HepG2 (cell line): ENCODE data around the gene TTC31. TPM values are rescaled to one million over a fixed set of nuclear protein-coding genes. Genes with fewer than 3 reads are reported as not detected.

Experiments used
- BRF2 ChIP-seq: sonication (generic); formaldehyde crosslinking; IDR thresholded peaks from 2 replicates; pipeline ENCODE4 v1.8.1; 2022; ENCODE audit warnings: mild to moderate bottlenecking, missing genetic modification reagents
- E2F1 ChIP-seq: sonication (generic); formaldehyde crosslinking; IDR thresholded peaks from 2 replicates; pipeline ENCODE4 v1.5.0; 2020; ENCODE audit warnings: missing genetic modification reagents
- FOSL2 ChIP-seq: sonication (generic); formaldehyde crosslinking; IDR thresholded peaks from 2 replicates; pipeline ENCODE4 v1.4.0; 2020; ENCODE audit warnings: missing genetic modification reagents
- GPN1 ChIP-seq: sonication (generic); formaldehyde crosslinking; IDR thresholded peaks from 2 replicates; pipeline ENCODE4 v1.5.1; 2020; ENCODE audit warnings: missing genetic modification reagents, borderline replicate concordance
- HES4 ChIP-seq: sonication (generic); formaldehyde crosslinking; IDR thresholded peaks from 2 replicates; pipeline ENCODE4 v1.9.0; 2021; ENCODE audit warnings: mild to moderate bottlenecking, missing genetic modification reagents, borderline replicate concordance
- IRF2 ChIP-seq: IDR thresholded peaks from 2 replicates; pipeline ENCODE4 v1.6.1; 2018; ENCODE audit warnings: missing genetic modification reagents, missing compliant biosample characterization
- MTF2 ChIP-seq: sonication (generic); formaldehyde crosslinking; IDR thresholded peaks from 2 replicates; pipeline ENCODE4 v1.5.0; 2020; ENCODE audit warnings: missing genetic modification reagents, borderline replicate concordance
- MXD1 ChIP-seq: sonication (generic); formaldehyde crosslinking; IDR thresholded peaks from 2 replicates; pipeline ENCODE4 v1.4.0; 2020; ENCODE audit warnings: mild to moderate bottlenecking, missing genetic modification reagents
- PLSCR1 ChIP-seq: sonication (generic); formaldehyde crosslinking; IDR thresholded peaks from 2 replicates; pipeline ENCODE4 v1.5.0; 2020; ENCODE audit warnings: missing genetic modification reagents, mild to moderate bottlenecking, borderline replicate concordance
- RBM22 ChIP-seq: fragments of 200-400 bp; formaldehyde crosslinking; optimal IDR thresholded peaks from 2 replicates; pipeline ENCODE3; 2017; ENCODE audit warnings: mild to moderate bottlenecking, low read length, moderate library complexity
- SCMH1 ChIP-seq: sonication (generic); formaldehyde crosslinking; IDR thresholded peaks from 2 replicates; pipeline ENCODE4 v1.9.0; 2021; ENCODE audit warnings: missing genetic modification reagents, mild to moderate bottlenecking, borderline replicate concordance
- TRAFD1 ChIP-seq: sonication (generic); formaldehyde crosslinking; IDR thresholded peaks from 2 replicates; pipeline ENCODE4 v1.5.1; 2020; ENCODE audit warnings: missing genetic modification reagents, mild to moderate bottlenecking, borderline replicate concordance
- ZFP37 ChIP-seq: sonication (generic); formaldehyde crosslinking; IDR thresholded peaks from 2 replicates; pipeline ENCODE4 v1.4.0; 2020; ENCODE audit warnings: missing genetic modification reagents, borderline replicate concordance
- ZFP91 ChIP-seq: sonication (generic); formaldehyde crosslinking; IDR thresholded peaks from 2 replicates; pipeline ENCODE4 v1.9.0; 2022; ENCODE audit warnings: missing genetic modification reagents, mild to moderate bottlenecking, borderline replicate concordance
- ZNF292 ChIP-seq: sonication (generic); formaldehyde crosslinking; IDR thresholded peaks from 2 replicates; pipeline ENCODE4 v1.8.1; 2022; ENCODE audit warnings: mild to moderate bottlenecking, low read depth, missing genetic modification reagents, borderline replicate concordance
- ZNF605 ChIP-seq: sonication (generic); formaldehyde crosslinking; IDR thresholded peaks from 2 replicates; pipeline ENCODE4 v1.8.0; 2022; ENCODE audit warnings: mild to moderate bottlenecking, missing genetic modification reagents
- ZNF615 ChIP-seq: sonication (generic); formaldehyde crosslinking; IDR thresholded peaks from 2 replicates; pipeline ENCODE4 v1.5.0; 2020; ENCODE audit warnings: mild to moderate bottlenecking, missing genetic modification reagents, borderline replicate concordance
- ZNF770 ChIP-seq: sonication (generic); formaldehyde crosslinking; IDR thresholded peaks from 2 replicates; pipeline ENCODE4 v1.5.0; 2020; ENCODE audit warnings: mild to moderate bottlenecking, missing genetic modification reagents
- polyA plus RNA-seq, 8 experiments: library from polyadenylated mRNA; depleted of rRNA in 3 of 8; stranded (reverse) in 7 of 8; unstranded in 1 of 8; fragments of >200 nt; fragmentation: Illumina TruSeq in 4 of 8; extraction: Trizol in 4 of 8; gene quantifications; 2 replicates each; pipeline versions ENCODE4 v1.2.1 to v1.2.3, GENCODE V29; 2011 to 2016; ENCODE audit warnings: low read depth in 4 of 8, missing spikeins in 1 of 8, mixed read lengths in 1 of 8; ENCODE audit not compliant: insufficient read depth in 1 of 8
- total RNA-seq, 5 experiments: library from RNA; depleted of rRNA; stranded (reverse); fragments of >200 nt; fragmentation: Illumina TruSeq; extraction: Trizol; gene quantifications; 2 replicates each; pipeline ENCODE4 v1.2.3, GENCODE V29; 2016; ENCODE audit warnings: low read depth in 1 of 5

TTC31 gene
- total and polyA plus RNA-seq, 2 of the 13 experiments (the other 11 are each of a cell fraction or from before 2014, with no cell fraction given) = 28.3 to 39.5 TPM

- TF ChIP-seq FOSL2 (CRISPR knock-in tag) (peak; percentile 44), ZNF605 (peak; percentile 66), MXD1 (CRISPR knock-in tag) (peak; percentile 77), ZFP91 (CRISPR knock-in tag) (peak; percentile 95; the same call in 1 of the 2 replicates), IRF2 (CRISPR knock-in tag) (peak; percentile 92), ZNF292 (CRISPR knock-in tag) (peak; percentile 57; the same call in 1 of the 2 replicates), SCMH1 (CRISPR knock-in tag) (no peak), ZNF615 (peak; percentile 55; the same call in 1 of the 2 replicates), GPN1 (CRISPR knock-in tag) (peak; percentile 25; the same call in 1 of the 2 replicates), ZFP37 (CRISPR knock-in tag) (peak; percentile 59), MTF2 (CRISPR knock-in tag) (0 out of 2 replicates have a peak, but pooled peaks have one; percentile 6), HES4 (CRISPR knock-in tag) (peak; percentile 88; the same call in 1 of the 2 replicates), BRF2 (peak; percentile 35; the same call in 1 of the 2 replicates), TRAFD1 (peak; percentile 96; the same call in 1 of the 2 replicates), E2F1 (CRISPR knock-in tag) (0 out of 2 replicates have a peak, but pooled peaks have one; percentile 59), PLSCR1 (no peak), RBM22 (peak; percentile 85), ZNF770 (CRISPR knock-in tag) (peak; percentile 8)
These were observed 24.5 kb downstream of the TTC31 start, which contains the start of gene PCGF1 (continued) for GRCh38 chr2:74507145-74507925.
